ENCODE results near the gene SYNGR1. TPM values are rescaled to one million over a fixed set of nuclear protein-coding genes. Genes with fewer than 3 reads are reported as not detected.

Gene SYNGR1
- total RNA-seq, 2 donors from 2014 or later: 12.8 to 15.2 TPM

DNA sequence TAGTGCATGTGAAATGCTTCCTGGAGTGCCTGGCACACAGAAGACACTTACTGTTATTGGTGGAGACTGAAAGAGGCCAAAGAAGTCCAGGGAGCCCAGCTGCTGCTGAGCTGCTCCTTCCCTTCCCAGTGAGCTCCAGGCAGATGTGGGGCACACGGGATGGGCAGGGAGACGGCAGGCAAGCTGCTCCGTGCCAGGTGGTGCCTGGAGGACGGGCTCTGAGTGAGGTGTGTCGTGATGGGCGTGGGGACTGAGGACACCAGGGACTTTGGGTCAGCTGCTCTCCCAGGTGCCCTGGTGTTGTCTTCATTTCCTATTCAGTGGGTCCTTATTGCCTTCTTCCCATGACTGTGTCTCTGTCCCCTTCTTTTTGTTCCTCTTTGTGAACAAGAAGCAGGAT is 69.3 kb downstream of the SYNGR1 start:
- peak; percentile 67 for DNase-seq (ENCODE audit: low spot score)

DNA sequence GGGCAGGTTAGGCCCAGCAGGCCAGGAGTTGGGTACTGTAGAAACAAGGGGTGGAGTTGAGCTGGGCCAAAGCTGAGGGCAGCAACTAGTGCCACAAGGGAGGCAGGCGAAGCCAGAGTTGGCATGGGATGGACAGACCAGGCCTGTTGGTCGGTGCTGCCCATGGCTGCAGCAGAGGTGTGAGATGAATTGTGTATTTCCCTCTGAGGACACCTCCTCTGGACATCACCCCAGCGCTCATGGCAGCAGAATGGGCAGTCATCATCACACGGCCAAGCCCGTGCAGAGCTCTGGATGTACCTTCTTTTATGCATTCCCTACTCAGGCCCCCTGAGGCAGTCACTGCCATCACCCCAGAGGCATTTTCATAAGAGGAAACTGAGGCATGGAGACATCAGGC is 70.1 kb downstream of the SYNGR1 start:
- DNase-seq (ENCODE audit: low spot score): peak; percentile 43
- intact Hi-C loops (cut with DNase I): loop anchor here in 1 of 2 donors (10.0 kb wide), 1 partner anchor 95 kb away; no protein-coding TSS in a partner anchor

More for the DNA sequence above, 69.3 kb downstream of the SYNGR1 start:
- intact Hi-C loops (cut with DNase I): no loop called here

- DNase-seq (ENCODE audit: low spot score): no peak
- intact Hi-C loops (cut with DNase I): loop anchor here in 1 of 2 donors (10.0 kb wide), 1 partner anchor 93 kb away; no protein-coding TSS in a partner anchor
Measured at GRCh38 chr22:39421691-39422090, 71.9 kb downstream of the SYNGR1 start.

- intact Hi-C loops (cut with DNase I): loop anchor here in 1 of 2 donors (10.0 kb wide), 1 partner anchor 93 kb away; no protein-coding TSS in a partner anchor
- DNase-seq (ENCODE audit: low spot score): peak; percentile 23
Measured at GRCh38 chr22:39422101-39422500, 72.3 kb downstream of the SYNGR1 start.

DNA sequence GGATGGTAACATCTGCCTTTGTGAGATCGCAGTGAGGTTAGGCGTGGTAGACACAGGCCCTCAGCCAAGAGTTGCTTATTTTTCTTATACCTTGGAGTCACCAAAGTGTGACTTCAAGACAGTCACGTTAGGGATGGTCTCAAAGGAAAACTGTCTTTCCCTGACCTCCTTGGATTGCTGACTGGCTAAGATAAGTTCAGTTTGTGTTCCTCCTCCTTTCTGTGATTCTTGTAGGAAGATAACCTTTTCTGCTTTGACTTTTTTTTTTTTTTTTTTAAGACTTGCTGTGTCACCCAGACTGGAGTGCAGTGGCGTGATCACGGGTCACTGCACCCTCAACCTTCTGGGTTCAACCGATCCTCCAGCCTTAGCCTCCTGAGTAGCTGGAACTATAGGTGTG is 72.9 kb downstream of the SYNGR1 start:
- no peak for DNase-seq (ENCODE audit: low spot score)
- intact Hi-C loops (cut with DNase I): loop anchor here in 1 of 2 donors (10.0 kb wide), 1 partner anchor 92 kb away; no protein-coding TSS in a partner anchor

GRCh38 chr22:39423976-39424375 is 74.2 kb downstream of the SYNGR1 start:
- intact Hi-C loops (cut with DNase I): loop anchor here in 1 of 2 donors (1.0 to 10.0 kb wide), 2 partner anchors 25 to 91 kb away; no protein-coding TSS in a partner anchor

GRCh38 chr22:39426380-39427043 is 76.7 kb downstream of the SYNGR1 start:
- intact Hi-C loops (cut with DNase I): loop anchor here in 1 of 2 donors (10.0 kb wide), 1 partner anchor 88 kb away; no protein-coding TSS in a partner anchor
- peak; percentile 62 for DNase-seq (ENCODE audit: low spot score)

More at GRCh38 chr22:39423976-39424375, 74.2 kb downstream of the SYNGR1 start:
- DNase-seq (ENCODE audit: low spot score): no peak

GRCh38 chr22:39427751-39428596 is 78.2 kb downstream of the SYNGR1 start:
- intact Hi-C loops (cut with DNase I): loop anchor here in 1 of 2 donors (10.0 kb wide), 1 partner anchor 87 kb away; no protein-coding TSS in a partner anchor
- peak; percentile 71 for DNase-seq (ENCODE audit: low spot score)

GRCh38 chr22:39428597-39429071 is 78.8 kb downstream of the SYNGR1 start:
- peak; percentile 41 for DNase-seq (ENCODE audit: low spot score)
- intact Hi-C loops (cut with DNase I): loop anchor here in 1 of 2 donors (10.0 kb wide), 1 partner anchor 86 kb away; no protein-coding TSS in a partner anchor

- intact Hi-C loops (cut with DNase I): loop anchor here in 1 of 2 donors (10.0 kb wide), 1 partner anchor 86 kb away; no protein-coding TSS in a partner anchor
- DNase-seq (ENCODE audit: low spot score): peak; percentile 64
Measured at GRCh38 chr22:39429186-39429585, 79.4 kb downstream of the SYNGR1 start.

DNA sequence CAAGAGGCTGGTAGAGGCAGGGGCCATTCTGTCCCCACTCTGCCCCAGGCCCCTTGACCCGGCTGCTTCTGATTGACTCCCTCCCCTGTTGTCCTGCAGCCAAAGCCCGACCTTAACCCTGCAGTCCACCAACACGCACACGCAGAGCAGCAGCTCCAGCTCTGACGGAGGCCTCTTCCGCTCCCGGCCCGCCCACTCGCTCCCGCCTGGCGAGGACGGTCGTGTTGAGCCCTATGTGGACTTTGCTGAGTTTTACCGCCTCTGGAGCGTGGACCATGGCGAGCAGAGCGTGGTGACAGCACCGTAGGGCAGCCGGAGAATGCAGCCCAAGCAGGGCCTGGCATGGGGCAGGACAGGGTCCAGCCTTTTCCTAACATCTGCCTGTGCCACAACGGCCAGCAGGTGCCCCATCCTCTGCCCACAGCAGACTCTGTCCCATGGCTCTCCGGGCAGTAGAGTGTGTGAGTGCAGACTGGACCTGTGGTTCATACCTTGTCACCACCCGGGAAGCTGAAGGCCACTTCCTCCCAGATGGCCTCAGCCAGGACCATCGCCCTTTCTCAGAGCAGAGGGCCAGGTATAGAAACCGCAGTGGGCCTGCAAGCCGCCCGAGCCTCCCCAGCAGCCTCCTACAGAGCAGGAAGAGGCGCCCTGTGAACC is 80.3 kb downstream of the SYNGR1 start:
- intact Hi-C loops (cut with DNase I): loop anchor here in 1 of 2 donors (10.0 kb wide), 1 partner anchor 85 kb away; no protein-coding TSS in a partner anchor
- peak; percentile 61 for DNase-seq (ENCODE audit: low spot score)

DNA sequence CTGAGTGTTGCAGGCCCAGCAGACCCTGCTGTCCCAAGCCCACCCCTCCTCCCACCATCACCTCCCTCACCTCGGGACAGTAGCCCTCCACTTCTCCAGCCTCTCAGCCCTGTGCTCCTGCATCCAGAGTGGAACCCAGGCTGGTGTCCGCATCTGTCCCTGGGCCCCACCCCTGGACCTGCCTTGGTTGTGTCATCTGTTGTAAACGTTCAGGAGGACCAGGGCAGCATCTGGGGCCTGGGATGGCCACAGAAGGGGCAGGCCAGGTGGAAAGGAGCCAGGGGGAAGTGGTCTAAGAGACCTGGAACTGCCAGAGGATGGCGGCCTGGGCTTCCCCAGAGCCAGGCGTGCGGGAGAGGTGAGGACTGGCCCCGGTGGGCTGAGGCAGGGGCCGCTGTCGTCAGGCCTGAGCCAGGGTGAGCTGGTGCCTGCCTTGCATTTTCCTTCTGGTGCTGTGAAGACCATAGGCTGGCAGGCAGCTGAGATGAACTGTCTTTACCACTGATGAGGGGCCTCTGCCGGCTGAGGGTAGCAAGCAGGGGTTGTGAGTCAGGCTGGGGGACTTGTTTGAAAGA is 80.9 kb downstream of the SYNGR1 start:
- intact Hi-C loops (cut with DNase I): no loop called here

DNA sequence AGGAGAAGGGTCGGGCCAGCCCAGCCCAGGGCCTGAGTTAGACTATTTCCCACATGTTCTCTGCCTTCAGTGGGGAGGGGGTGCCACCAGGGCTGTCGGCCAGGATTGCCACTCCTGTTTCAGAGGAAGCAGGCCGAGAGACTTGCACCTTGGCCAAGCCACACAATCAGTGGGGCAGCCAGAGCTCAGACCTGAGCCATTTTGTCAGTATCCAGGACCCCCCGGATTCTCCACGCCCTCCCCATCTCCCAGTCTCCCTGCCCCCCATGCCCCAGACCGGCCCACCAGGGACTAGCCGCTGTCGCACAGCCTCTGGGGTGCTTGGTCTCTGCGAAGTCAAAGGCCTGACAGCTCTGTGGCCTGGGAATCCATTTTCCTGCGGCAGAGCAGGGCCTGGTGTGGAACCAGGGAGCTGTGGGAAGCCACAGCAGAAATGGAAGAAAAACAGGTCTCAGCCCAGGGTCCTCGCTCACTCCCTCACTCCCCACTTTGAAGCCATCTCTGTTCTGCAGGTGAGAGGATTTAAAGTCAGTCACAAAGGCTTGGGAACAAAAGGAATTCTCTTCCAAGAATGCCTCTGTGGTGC is 81.5 kb downstream of the SYNGR1 start:
- DNase-seq (ENCODE audit: low spot score): peak; percentile 77
- intact Hi-C loops (cut with DNase I): no loop called here

More for the DNA sequence above, 80.9 kb downstream of the SYNGR1 start:
- peak; percentile 70 for DNase-seq (ENCODE audit: low spot score)

GRCh38 chr22:39431821-39432251 is 82.0 kb downstream of the SYNGR1 start:
- DNase-seq (ENCODE audit: low spot score): peak; percentile 84

DNA sequence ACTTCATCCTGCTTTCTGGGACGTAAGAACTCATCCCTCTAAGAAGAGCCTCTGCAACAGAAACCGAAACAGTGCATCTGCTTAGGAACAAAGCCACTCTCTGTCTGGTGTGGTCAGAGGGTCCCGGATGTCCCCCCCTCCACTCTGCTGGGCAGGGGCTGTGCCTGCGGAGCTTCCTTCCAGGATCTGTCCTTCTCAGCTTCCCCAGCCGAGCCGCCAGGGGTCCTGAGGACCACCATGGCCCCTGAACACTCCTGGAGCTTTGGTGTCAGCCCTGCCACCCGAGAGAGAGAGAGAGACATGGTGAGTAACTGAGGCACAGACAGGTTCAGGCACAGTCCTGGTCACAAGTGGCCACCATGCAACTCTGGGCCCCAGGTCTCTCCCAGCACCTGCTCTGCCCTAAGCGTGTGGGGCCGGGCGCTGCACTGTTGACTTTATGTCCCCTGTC is 82.6 kb downstream of the SYNGR1 start:
- intact Hi-C loops (cut with DNase I): no loop called here
- DNase-seq (ENCODE audit: low spot score): peak; percentile 56

More at GRCh38 chr22:39431821-39432251, 82.0 kb downstream of the SYNGR1 start:
- intact Hi-C loops (cut with DNase I): no loop called here

- intact Hi-C loops (cut with DNase I): no loop called here
- DNase-seq (ENCODE audit: low spot score): peak; percentile 65
Measured at GRCh38 chr22:39433476-39434242, 83.9 kb downstream of the SYNGR1 start.

GRCh38 chr22:39434243-39434653 is 84.5 kb downstream of the SYNGR1 start:
- intact Hi-C loops (cut with DNase I): no loop called here
- no peak for DNase-seq (ENCODE audit: low spot score)

Data from posterior vena cava (tissue), 2 donors.